NCI-H2107 treated with DMSO at 0.1 percent for 48 hours (cell line): ENCODE measurements around the gene SYNGR3.
"Not testable (repeated sequence)": the region's sequence is repeated elsewhere in the genome, so short reads cannot be mapped to it uniquely, and the experiment has no call there.

Experiments used
- DNase-seq: peaks from one replicate; lab custom pipeline; 2025; ENCODE audit not compliant: unreplicated experiment; lab: John Stamatoyannopoulos, UW

The SYNGR3 gene

GRCh38 chr16:1989209-1990100 is at the start of gene SYNGR3:
Gene SYNGR3 (plus strand): TSS chr16:1989970. CDS start chr16:1990103, 133 bp downstream.
- peak; percentile 54 for DNase-seq

GRCh38 chr16:1940273-1941161 is 49.3 kb upstream of the SYNGR3 start:
- no peak for DNase-seq

GRCh38 chr16:1941162-1942046 is 48.4 kb upstream of the SYNGR3 start:
- DNase-seq, result no peak

- no peak for DNase-seq
Observed at GRCh38 chr16:1942047-1942809, 47.5 kb upstream of the SYNGR3 start.

GRCh38 chr16:1942810-1943726 is 46.7 kb upstream of the SYNGR3 start, which contains the start of gene MSRB1:
Gene MSRB1 (minus strand): TSS chr16:1943199. CDS start chr16:1943156, 43 bp downstream.
- peak; percentile 96 for DNase-seq

GRCh38 chr16:1944612-1945199 is 45.1 kb upstream of the SYNGR3 start:
- DNase-seq, result no peak

GRCh38 chr16:1945559-1946391 is 44.0 kb upstream of the SYNGR3 start:
- DNase-seq, result no peak

- no peak for DNase-seq
Observed at GRCh38 chr16:1946495-1947368, 43.0 kb upstream of the SYNGR3 start.

GRCh38 chr16:1947369-1947670 is 42.5 kb upstream of the SYNGR3 start:
- no peak for DNase-seq

- no peak for DNase-seq
Observed at GRCh38 chr16:1949507-1949906, 40.3 kb upstream of the SYNGR3 start.

- DNase-seq, result no peak
Observed at GRCh38 chr16:1950047-1950446, 39.7 kb upstream of the SYNGR3 start.

- DNase-seq, result no peak
Observed at GRCh38 chr16:1950559-1950958, 39.2 kb upstream of the SYNGR3 start.

GRCh38 chr16:1953734-1954133 is 36.0 kb upstream of the SYNGR3 start:
- no peak for DNase-seq

GRCh38 chr16:1957434-1958142 is 32.2 kb upstream of the SYNGR3 start:
- not testable (repeated sequence) for DNase-seq

GRCh38 chr16:1958143-1958491 is 31.7 kb upstream of the SYNGR3 start:
- not testable (repeated sequence) for DNase-seq

- no peak for DNase-seq
Observed at GRCh38 chr16:1958715-1959268, 31.0 kb upstream of the SYNGR3 start.
